ENCODE measurements around the gene MSH2.

The MSH2 gene

DNA sequence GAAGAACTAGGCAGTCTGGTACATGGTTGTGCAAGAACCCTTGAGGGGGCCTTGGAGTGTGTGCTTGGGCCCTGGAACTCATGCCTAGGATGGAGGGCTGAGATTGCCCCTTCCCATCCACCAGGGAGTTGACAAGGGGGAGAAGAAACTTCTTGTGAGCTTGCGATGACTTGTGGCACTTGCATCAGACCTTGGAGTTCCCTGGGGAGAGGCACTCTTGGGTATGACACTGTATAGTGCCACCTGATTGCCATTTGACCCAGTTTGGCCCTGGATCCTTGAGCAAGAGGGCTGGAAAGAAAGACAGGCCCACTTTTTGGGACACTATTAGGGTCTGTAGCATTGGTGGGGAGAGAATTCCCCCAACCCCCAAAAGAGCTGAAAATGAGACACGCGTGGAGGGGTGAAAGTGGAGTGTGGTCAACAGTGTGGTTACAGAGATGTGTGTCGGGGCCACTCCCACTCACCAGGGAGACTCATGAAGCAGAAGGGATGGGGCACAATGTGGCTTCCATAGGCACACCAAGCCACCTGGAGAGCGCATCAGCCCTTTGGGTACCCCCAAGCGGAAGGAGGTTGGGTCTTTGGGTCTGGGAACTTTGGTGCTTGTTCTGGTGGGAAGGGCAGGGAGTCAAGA lies 101.3 kb downstream of the MSH2 start:
- DNase-seq (ENCODE audit: low read depth, low spot score): no peak
- TF ChIP-seq, protein P1, sequence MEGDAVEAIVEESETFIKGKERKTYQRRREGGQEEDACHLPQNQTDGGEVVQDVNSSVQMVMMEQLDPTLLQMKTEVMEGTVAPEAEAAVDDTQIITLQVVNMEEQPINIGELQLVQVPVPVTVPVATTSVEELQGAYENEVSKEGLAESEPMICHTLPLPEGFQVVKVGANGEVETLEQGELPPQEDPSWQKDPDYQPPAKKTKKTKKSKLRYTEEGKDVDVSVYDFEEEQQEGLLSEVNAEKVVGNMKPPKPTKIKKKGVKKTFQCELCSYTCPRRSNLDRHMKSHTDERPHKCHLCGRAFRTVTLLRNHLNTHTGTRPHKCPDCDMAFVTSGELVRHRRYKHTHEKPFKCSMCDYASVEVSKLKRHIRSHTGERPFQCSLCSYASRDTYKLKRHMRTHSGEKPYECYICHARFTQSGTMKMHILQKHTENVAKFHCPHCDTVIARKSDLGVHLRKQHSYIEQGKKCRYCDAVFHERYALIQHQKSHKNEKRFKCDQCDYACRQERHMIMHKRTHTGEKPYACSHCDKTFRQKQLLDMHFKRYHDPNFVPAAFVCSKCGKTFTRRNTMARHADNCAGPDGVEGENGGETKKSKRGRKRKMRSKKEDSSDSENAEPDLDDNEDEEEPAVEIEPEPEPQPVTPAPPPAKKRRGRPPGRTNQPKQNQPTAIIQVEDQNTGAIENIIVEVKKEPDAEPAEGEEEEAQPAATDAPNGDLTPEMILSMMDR (IDR thresholded peaks at IDR 0.05; ENCODE audit: low read depth, low read length): no peak
- in situ Hi-C loops (cut with HindIII; ENCODE audit: low sequenced_read_pairs): no loop called here
- H3K4me3 ChIP-seq (ENCODE audit: low read depth, low read length): no peak overlapping the region

DNA sequence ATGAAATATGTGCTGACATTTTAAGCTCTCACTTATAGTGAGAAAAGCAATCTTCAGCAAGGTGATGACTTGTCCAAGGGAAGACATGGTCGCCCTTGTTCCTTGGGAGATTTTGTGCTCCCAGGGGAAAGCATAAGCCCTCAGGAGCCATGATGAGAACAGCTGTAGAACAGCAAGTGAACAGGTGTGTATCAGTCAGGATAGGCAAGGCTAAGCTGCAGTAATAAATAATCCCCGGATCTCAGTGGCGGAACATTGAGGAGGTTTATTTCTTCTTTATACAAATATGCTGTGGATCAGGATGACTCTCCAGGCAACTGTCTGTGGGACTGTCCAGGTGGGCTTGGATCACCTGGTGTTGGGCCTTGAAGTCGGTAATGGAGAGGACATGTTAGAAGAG lies 103.1 kb downstream of the MSH2 start:
- in situ Hi-C loops (cut with HindIII; ENCODE audit: low sequenced_read_pairs): no loop called here
- H3K4me3 ChIP-seq (ENCODE audit: low read depth, low read length): no peak overlapping the region
- no peak for DNase-seq (ENCODE audit: low read depth, low spot score)
- TF ChIP-seq, protein P1 (IDR thresholded peaks at IDR 0.05; ENCODE audit: low read depth, low read length): no peak

DNA sequence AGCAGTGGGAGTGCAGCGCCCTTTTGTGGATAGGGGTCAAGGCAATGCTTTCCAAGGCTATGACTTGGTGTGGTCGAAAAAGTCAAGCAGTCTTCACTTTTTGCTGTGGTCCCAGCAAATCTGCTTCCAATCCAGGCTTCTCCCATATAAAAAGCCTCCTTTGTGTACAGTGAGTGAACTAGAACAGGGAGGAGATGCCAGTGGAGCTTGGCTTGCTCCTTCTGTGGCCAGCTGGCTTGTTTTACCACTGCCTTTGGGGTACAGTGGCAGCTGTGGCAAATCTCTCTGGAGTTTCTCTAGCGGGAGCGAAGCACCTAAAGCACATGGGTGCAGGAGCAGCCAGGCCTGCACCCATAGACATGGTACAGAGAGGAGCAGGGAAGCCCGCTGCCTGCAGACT lies 103.5 kb downstream of the MSH2 start:
- in situ Hi-C loops (cut with HindIII; ENCODE audit: low sequenced_read_pairs): no loop called here
- no peak for DNase-seq (ENCODE audit: low read depth, low spot score)
- H3K4me3 ChIP-seq (ENCODE audit: low read depth, low read length): no peak overlapping the region
- TF ChIP-seq, protein P1 (IDR thresholded peaks at IDR 0.05; ENCODE audit: low read depth, low read length): no peak

DNA sequence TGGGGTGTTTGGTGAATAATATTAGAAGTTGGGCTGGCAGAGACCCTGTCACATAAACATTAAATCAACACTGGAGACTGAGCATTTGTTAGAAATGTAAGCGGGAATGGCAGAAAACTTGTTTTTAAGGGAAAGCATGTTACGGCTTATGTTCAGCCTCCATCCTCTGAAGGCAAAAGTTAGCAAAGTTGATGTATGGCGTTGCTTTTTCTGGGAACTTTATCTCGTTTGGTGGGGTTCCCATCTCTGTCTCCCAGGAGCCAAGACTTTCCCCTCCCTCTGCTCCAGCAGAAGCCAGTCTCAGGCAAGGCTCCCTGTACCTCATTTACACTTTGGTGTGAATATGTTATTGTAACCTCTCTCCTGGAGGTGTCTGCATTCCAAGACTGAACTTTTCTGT lies 105.1 kb downstream of the MSH2 start:
- H3K4me3 ChIP-seq (ENCODE audit: low read depth, low read length): no peak overlapping the region
- no peak for DNase-seq (ENCODE audit: low read depth, low spot score)
- TF ChIP-seq, protein P1 (IDR thresholded peaks at IDR 0.05; ENCODE audit: low read depth, low read length): no peak
- in situ Hi-C loops (cut with HindIII; ENCODE audit: low sequenced_read_pairs): no loop called here

DNA sequence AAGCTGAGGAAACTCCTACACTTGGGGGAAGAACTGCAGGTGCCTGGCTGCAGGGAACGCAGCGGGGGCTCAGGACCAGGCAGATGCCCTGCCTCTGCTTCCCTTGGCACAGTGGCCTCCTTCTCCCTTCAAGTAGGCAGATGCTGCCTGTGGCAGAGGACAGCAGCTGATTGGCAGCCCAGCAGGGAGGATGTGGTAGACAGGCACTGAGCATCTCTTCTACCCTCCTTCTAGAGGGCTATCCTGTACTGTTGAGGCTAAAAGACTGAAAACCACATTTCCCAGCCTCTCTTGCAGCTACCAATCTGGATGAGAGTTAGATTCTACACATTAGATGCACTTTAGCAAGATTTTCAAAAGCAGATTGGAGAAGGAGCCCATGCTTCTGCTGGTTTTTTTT lies 105.7 kb downstream of the MSH2 start:
- in situ Hi-C loops (cut with HindIII; ENCODE audit: low sequenced_read_pairs): no loop called here
- DNase-seq (ENCODE audit: low read depth, low spot score): no peak
- TF ChIP-seq, protein P1 (IDR thresholded peaks at IDR 0.05; ENCODE audit: low read depth, low read length): no peak
- H3K4me3 ChIP-seq (ENCODE audit: low read depth, low read length): no peak overlapping the region

DNA sequence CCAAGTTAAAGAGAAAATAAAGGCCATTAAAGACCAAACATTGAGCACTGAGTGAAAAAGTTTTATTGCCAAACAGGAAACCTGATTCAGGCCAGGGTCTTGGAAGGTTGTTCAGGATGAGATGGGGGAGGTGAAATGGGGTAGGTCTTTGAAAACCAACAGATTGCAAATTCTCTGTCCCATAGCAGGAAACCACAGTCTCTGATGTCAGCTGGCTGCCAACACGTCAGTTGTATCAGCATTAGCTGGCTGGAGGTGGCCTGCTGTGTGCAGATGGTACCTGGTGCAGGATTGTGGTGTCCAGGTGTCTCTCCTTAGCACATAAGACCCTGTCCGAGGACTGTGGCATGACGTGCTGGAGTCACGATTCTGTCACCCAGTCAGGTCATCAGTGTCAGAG lies 106.3 kb downstream of the MSH2 start:
- no peak overlapping the region for H3K4me3 ChIP-seq (ENCODE audit: low read depth, low read length)
- DNase-seq (ENCODE audit: low read depth, low spot score): no peak

More for the DNA sequence above, 106.3 kb downstream of the MSH2 start:
- TF ChIP-seq, protein P1 (IDR thresholded peaks at IDR 0.05; ENCODE audit: low read depth, low read length): no peak
- in situ Hi-C loops (cut with HindIII; ENCODE audit: low sequenced_read_pairs): no loop called here
